ENCODE measurements around the gene MAEA. TPM values are rescaled to one million over a fixed set of nuclear protein-coding genes. Genes with fewer than 3 reads are reported as not detected.

The MAEA gene
- total RNA-seq, 1 donor from 2014 or later = 65.8 TPM

DNA sequence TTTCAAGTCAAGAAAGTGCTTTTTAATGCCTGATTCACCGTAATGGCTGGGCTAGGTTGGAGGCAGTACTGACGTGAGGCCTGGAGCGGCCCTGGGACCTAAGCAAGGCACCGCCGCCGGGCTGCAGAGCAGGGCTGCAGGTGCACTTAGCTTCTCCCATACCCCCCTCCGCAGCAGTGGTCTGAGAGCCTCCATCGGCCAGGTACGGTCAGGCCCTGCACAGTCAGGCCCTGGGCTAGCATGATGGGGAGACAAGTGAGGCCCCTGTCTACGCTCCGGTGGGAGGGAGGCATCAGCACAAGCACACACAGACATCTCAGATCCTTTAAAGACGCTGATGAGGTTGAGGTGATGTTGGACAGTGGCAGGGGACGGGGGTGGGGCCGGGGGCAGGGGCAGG, 4.7 kb downstream of the MAEA start:
- H3K27me3 ChIP-seq (ENCODE audit: low read depth) = no peaks in the 10 kb centered on the region
- H3K4me3 ChIP-seq = no peak overlapping the region
- TF ChIP-seq, protein P1, sequence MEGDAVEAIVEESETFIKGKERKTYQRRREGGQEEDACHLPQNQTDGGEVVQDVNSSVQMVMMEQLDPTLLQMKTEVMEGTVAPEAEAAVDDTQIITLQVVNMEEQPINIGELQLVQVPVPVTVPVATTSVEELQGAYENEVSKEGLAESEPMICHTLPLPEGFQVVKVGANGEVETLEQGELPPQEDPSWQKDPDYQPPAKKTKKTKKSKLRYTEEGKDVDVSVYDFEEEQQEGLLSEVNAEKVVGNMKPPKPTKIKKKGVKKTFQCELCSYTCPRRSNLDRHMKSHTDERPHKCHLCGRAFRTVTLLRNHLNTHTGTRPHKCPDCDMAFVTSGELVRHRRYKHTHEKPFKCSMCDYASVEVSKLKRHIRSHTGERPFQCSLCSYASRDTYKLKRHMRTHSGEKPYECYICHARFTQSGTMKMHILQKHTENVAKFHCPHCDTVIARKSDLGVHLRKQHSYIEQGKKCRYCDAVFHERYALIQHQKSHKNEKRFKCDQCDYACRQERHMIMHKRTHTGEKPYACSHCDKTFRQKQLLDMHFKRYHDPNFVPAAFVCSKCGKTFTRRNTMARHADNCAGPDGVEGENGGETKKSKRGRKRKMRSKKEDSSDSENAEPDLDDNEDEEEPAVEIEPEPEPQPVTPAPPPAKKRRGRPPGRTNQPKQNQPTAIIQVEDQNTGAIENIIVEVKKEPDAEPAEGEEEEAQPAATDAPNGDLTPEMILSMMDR (IDR thresholded peaks at IDR 0.05) = no peak
- no peak overlapping the region for H3K27ac ChIP-seq
- peaks cover 36% of the 10 kb centered on the region for H3K4me1 ChIP-seq
- H3K9me3 ChIP-seq = no peaks in the 10 kb centered on the region
- DNase-seq (no peak), ATAC-seq (no peak)
- H3K36me3 ChIP-seq = peaks cover 30% of the 10 kb centered on the region
- intact Hi-C loops (cut with DNase I) = no loop called here

DNA sequence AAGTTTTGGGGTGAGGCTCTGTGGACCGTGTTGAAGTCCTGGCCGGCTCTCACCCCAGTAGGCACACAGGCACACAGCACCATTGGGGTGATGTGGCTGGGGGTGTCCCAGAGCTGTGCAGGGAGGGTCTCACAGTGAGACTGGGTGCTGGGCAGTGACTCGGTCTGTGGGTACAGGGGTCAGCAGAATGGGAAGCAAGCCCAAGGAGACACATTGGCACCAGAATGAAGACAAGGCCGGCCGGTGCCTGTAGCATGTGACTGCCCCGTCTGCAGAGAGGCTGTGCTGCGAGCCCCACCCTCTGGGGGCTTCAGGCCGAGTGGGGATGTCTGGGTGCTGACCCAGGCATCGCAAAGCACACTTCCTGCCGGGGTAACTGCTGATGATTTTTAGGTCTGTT, 5.2 kb downstream of the MAEA start:
- intact Hi-C loops (cut with DNase I) = no loop called here
- TF ChIP-seq, protein P1 (IDR thresholded peaks at IDR 0.05) = no peak
- H3K27ac ChIP-seq = no peak overlapping the region
- ATAC-seq (no peak), DNase-seq (no peak)
- no peak overlapping the region for H3K4me3 ChIP-seq
- no peaks in the 10 kb centered on the region for H3K27me3 ChIP-seq (ENCODE audit: low read depth)
- H3K9me3 ChIP-seq = no peaks in the 10 kb centered on the region
- H3K4me1 ChIP-seq = peaks cover 37% of the 10 kb centered on the region
- peaks cover 34% of the 10 kb centered on the region for H3K36me3 ChIP-seq

DNA sequence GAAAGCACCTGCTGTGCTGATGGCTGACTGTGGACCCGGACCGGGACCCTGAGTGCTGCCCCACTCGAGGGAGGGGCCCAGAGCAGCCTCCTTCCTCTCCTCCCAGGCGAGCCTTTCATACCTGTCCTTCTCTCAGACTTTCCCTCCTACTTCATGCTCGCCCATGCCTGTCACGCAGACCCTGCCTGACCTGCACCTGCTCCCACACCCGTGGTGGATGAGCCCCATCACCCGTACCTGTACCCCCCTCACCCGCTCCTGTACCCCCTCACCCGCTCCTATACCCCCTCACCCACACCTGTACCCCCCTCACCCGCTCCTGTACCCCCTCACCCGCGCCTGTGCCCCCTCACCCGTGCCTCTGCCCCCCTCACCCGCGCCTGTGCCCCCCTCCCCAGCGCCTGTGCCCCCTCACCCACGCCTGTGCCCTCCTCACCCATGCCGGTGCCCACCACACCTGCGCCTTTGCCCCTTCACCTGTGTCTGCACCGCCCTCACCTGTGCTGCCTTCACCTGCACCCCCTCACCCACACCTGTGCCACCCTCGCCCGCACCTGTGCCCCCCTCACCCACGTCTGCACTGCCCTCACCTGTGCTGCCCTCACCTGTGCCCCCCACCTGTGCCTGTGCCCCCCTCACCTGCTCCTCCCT, 5.8 kb downstream of the MAEA start:
- DNase-seq = no peak
- Histone ChIP-seq H3K4me1 (peaks cover 42% of the 10 kb centered on the region), H3K9me3 (no peaks in the 10 kb centered on the region), H3K27ac (no peak overlapping the region), H3K27me3 (ENCODE audit: low read depth) (no peaks in the 10 kb centered on the region), H3K36me3 (peaks cover 40% of the 10 kb centered on the region), H3K4me3 (no peak overlapping the region)
- ATAC-seq = no peak
- TF ChIP-seq, protein P1 (IDR thresholded peaks at IDR 0.05) = no peak
- intact Hi-C loops (cut with DNase I) = no loop called here

DNA sequence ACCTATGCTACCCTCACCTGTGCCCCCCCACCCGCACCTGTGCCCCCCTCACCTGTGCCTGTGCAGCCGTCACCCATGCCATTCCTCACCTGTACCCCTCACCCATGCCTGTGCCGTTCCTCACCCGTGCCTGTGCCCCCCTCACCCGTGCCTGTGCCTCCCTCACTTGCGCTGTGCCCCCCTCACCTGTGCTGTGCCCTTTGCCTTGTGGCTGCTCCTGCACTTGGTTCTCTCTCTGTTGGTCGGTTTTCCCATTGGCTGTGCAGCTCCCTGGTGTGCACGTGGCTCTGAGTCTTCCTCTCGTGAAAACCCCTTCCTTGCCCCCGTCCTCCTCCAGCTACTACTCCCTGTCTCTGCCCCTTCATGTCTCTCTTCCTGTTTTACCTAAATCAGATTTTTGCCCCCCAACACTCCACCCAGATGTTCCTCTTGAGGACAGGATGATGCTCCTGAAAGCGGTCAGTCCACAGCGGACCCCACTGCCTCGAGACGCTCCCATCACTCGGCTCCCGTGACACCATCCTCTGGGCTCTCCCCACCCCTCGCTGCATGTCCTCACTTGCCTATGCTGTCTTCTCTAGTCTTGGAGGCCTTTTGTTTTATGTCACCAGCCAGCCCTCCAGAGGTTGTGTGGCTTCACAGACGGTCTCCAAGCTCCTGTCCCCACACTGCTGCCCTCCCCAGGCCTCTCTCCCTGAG, 6.8 kb downstream of the MAEA start:
- TF ChIP-seq, protein P1 (IDR thresholded peaks at IDR 0.05) = no peak
- no peak overlapping the region for H3K27ac ChIP-seq
- no peak overlapping the region for H3K4me3 ChIP-seq
- intact Hi-C loops (cut with DNase I) = no loop called here
- no peak for DNase-seq
- no peak for ATAC-seq
- H3K9me3 ChIP-seq = no peaks in the 10 kb centered on the region
- H3K27me3 ChIP-seq (ENCODE audit: low read depth) = no peaks in the 10 kb centered on the region
- H3K36me3 ChIP-seq = peaks cover 46% of the 10 kb centered on the region
- H3K4me1 ChIP-seq = peaks cover 35% of the 10 kb centered on the region

DNA sequence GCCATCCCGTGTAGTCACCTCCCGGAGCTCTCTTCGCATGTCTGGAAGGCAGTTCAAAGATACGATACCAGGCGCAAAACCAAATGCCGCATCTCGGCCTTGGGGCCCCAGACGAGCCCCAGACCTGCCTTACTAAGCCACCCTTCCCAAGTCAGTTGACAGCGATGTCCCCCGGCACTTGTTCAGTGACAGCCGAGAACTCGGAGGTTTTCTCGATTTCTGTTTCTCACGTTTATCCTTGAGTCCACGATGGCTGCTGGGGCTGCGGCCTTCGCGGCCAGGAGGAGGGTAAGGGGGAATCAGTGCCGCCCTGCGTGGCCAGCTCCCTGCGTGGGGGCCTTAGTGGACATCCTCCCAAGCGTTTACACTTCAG, 7.3 kb downstream of the MAEA start:
- H3K27ac ChIP-seq = no peak overlapping the region
- H3K27me3 ChIP-seq (ENCODE audit: low read depth) = no peaks in the 10 kb centered on the region
- ATAC-seq (no peak), DNase-seq (no peak)
- TF ChIP-seq, protein P1 (IDR thresholded peaks at IDR 0.05) = no peak
- no peak overlapping the region for H3K4me3 ChIP-seq
- no peaks in the 10 kb centered on the region for H3K9me3 ChIP-seq
- H3K4me1 ChIP-seq = peaks cover 30% of the 10 kb centered on the region
- intact Hi-C loops (cut with DNase I) = no loop called here
- H3K36me3 ChIP-seq = peaks cover 46% of the 10 kb centered on the region
